Fibroblast of mammary gland (primary cell): ENCODE results near the gene CPLX3.

Experiments used
- DNase-seq: peaks from one replicate; pipeline ENCODE4 v3.0.0-alpha.2; 2010; ENCODE audit warnings: low read depth
- H3K4me3 ChIP-seq: 2 replicates; pipeline ENCODE4 v1.5.1; 2011; ENCODE audit warnings: low read depth, mild to moderate bottlenecking, low read length, moderate library complexity; ENCODE audit not compliant: control insufficient read depth
- CTCF ChIP-seq: conservative IDR thresholded peaks from 2 replicates; pipeline ENCODE4 v1.5.1; 2011; ENCODE audit warnings: low read depth, low read length, inconsistent platforms; ENCODE audit not compliant: control insufficient read depth, insufficient read depth

The CPLX3 gene

GRCh38 chr15:74843891-74844299, 17.5 kb downstream of the CPLX3 start:
- no peak for DNase-seq
- no peak overlapping the region for H3K4me3 ChIP-seq
- TF ChIP-seq CTCF = no peak

GRCh38 chr15:74844319-74845207, 18.1 kb downstream of the CPLX3 start:
- no peak for DNase-seq
- H3K4me3 ChIP-seq = no peak overlapping the region
- TF ChIP-seq CTCF = no peak

- no peak for DNase-seq
- no peak overlapping the region for H3K4me3 ChIP-seq
- TF ChIP-seq CTCF = no peak
Observed at GRCh38 chr15:74845208-74845568, 18.8 kb downstream of the CPLX3 start.

GRCh38 chr15:74845581-74845980, 19.2 kb downstream of the CPLX3 start:
- H3K4me3 ChIP-seq = no peak overlapping the region
- no peak for DNase-seq
- TF ChIP-seq CTCF = no peak

GRCh38 chr15:74847432-74847831, 21.0 kb downstream of the CPLX3 start:
- no peak for DNase-seq
- H3K4me3 ChIP-seq = no peak overlapping the region
- TF ChIP-seq CTCF = no peak

- DNase-seq = no peak
- TF ChIP-seq CTCF = no peak
- H3K4me3 ChIP-seq = no peak overlapping the region
Observed at GRCh38 chr15:74850393-74850792, 24.0 kb downstream of the CPLX3 start.
